ENCODE measurements around the gene ADAMTS12. TPM values are rescaled to one million over a fixed set of nuclear protein-coding genes. Genes with fewer than 3 reads are reported as not detected.

The ADAMTS12 gene
- total and polyA plus RNA-seq, 5 donors from 2014 or later, result not detected

DNA sequence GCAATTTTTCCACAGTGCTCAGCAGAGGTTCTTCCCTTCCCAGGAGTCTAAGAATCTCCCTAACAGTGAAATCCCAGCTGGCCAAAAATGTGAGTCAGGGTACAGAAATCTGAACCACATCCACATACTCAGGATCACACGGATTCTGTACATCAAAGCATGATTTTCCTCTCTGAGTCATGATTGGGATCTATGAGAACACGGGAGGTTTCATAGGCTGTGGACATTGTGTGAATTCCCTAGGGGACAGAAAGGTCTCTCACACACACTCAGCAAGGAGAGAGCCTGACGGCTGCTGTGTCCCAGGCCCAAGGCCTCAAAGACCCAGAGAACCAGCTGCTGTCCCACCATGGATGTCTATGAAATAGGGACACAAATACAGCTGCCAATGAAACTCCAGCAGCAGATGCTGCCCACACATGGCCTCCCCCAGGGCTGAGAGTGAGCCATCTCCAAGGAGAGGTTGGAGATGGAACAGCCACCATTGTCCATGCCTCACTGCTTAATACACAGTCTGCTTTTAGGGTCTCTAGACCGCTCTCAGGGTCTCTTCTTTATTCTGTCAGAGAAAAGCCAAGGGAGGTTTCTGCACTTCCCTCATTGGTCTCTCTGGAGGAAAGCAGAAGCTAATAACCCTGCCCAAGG, 102.7 kb downstream of the ADAMTS12 start:
- H3K4me1 Mint-ChIP-seq, result no peaks in the 10 kb centered on the region
- H3K4me3 ChIP-seq (ENCODE audit: low read depth, low read length), result no peak overlapping the region
- no peak overlapping the region for H3K27ac ChIP-seq (ENCODE audit: insufficient read depth, low read length, poor library complexity, severe bottlenecking)
- H3K9me3 Mint-ChIP-seq, result peaks cover 0 to 6% (median 1%) of the 10 kb centered on the region in 7 donors
- H3K27ac Mint-ChIP-seq, result no peak overlapping the region
- no peaks in the 10 kb centered on the region for H3K36me3 ChIP-seq (ENCODE audit: control insufficient read depth, insufficient read depth, low read length)
- no peaks in the 10 kb centered on the region for H3K9me3 ChIP-seq (ENCODE audit: control insufficient read depth in 2 of 2, low read length in 2 of 2)
- no peak for ATAC-seq (ENCODE audit: low read depth in 2 of 2)
- no peaks in the 10 kb centered on the region for H3K4me1 ChIP-seq (ENCODE audit: control insufficient read depth, insufficient read depth, low read length, poor library complexity, severe bottlenecking)
- H3K36me3 Mint-ChIP-seq, result no peaks in the 10 kb centered on the region
- no peak overlapping the region for H3K4me3 Mint-ChIP-seq
- DNase-seq, result no peak
- H3K27me3 Mint-ChIP-seq, result no peaks in the 10 kb centered on the region
- H3K27me3 ChIP-seq (ENCODE audit: control insufficient read depth, insufficient read depth, low read length), result no peaks in the 10 kb centered on the region

DNA sequence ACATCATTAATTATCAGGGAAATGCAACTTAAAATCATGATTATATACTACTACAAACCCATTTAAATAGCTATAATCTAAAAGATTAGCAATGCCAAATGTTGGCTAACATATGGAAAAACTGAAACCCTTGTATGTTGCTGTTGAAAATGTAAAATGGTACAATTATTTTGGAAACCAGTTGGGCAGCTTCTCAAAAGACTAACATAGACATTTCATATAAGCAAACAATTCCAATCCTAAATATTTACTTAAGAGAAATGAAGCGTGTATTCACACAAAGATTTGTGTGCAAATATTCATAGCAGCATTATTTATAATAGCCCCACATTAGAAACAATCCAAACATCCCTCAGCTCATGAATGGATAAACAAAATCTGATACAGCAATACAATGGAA, 106.2 kb downstream of the ADAMTS12 start:
- ATAC-seq (ENCODE audit: low read depth in 2 of 2) (no peak), DNase-seq (no peak)
- Mint-ChIP-seq H3K4me3 (no peak overlapping the region), H3K36me3 (no peaks in the 10 kb centered on the region), H3K4me1 (no peaks in the 10 kb centered on the region), H3K27me3 (no peaks in the 10 kb centered on the region), H3K9me3 (peaks cover 0 to 14% (median 1%) of the 10 kb centered on the region in 7 donors), H3K27ac (no peak overlapping the region)
- Histone ChIP-seq H3K9me3 (ENCODE audit: control insufficient read depth in 2 of 2, low read length in 2 of 2) (no peaks in the 10 kb centered on the region), H3K27me3 (ENCODE audit: control insufficient read depth, insufficient read depth, low read length) (no peaks in the 10 kb centered on the region), H3K4me3 (ENCODE audit: low read depth, low read length) (no peak overlapping the region), H3K36me3 (ENCODE audit: control insufficient read depth, insufficient read depth, low read length) (no peaks in the 10 kb centered on the region), H3K27ac (ENCODE audit: insufficient read depth, low read length, poor library complexity, severe bottlenecking) (no peak overlapping the region), H3K4me1 (ENCODE audit: control insufficient read depth, insufficient read depth, low read length, poor library complexity, severe bottlenecking) (no peaks in the 10 kb centered on the region)

DNA sequence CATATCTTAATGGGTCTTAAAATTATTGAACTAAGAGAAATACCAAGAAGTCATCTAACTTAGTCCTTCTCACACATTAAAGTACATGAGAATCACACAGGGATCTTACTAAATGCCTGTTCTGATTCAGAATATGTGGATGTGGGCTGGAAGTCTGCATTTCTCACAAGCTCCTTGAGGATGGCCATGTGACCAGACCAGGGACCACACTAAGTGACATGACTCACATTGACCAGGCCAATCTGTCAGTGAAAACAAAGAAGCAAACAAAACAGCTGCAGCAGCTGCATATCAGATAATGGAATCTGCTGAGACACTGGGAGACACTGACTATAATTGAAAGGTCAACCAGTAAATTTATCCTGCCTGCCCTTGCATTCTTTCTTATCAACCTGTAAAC, 110.5 kb downstream of the ADAMTS12 start:
- no peaks in the 10 kb centered on the region for H3K36me3 ChIP-seq (ENCODE audit: control insufficient read depth, insufficient read depth, low read length)
- H3K27ac ChIP-seq (ENCODE audit: insufficient read depth, low read length, poor library complexity, severe bottlenecking), result no peak overlapping the region
- no peak for ATAC-seq (ENCODE audit: low read depth in 2 of 2)
- Mint-ChIP-seq H3K27ac (no peak overlapping the region), H3K36me3 (no peaks in the 10 kb centered on the region), H3K27me3 (no peaks in the 10 kb centered on the region), H3K9me3 (peaks cover 0 to 14% (median 4%) of the 10 kb centered on the region in 7 donors), H3K4me1 (no peaks in the 10 kb centered on the region), H3K4me3 (no peak overlapping the region)
- no peaks in the 10 kb centered on the region for H3K27me3 ChIP-seq (ENCODE audit: control insufficient read depth, insufficient read depth, low read length)
- no peak overlapping the region for H3K4me3 ChIP-seq (ENCODE audit: low read depth, low read length)
- no peaks in the 10 kb centered on the region for H3K9me3 ChIP-seq (ENCODE audit: control insufficient read depth in 2 of 2, low read length in 2 of 2)
- no peak for DNase-seq
- no peaks in the 10 kb centered on the region for H3K4me1 ChIP-seq (ENCODE audit: control insufficient read depth, insufficient read depth, low read length, poor library complexity, severe bottlenecking)

DNA sequence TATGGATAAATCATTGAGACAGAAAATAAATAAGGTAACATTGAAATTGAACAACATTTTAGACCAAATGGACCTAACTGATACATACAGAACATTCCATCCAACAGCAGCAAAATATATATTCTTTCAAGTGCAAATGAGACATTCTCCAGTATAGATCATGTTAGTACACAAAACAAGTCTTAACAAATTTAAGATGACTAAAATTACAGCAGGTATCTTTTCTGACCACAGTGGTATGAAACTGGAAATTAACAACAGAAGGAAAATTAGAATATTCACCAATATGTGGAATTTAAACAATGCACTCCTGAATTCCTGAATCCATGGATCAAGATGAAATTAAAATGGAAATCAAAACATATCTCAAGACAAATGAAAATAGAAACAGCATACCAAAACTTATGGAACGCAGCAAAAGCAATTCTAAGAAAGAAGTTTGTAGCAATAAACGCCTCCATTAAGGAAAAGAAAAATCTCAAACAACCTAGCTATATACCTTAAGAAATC, 115.6 kb downstream of the ADAMTS12 start:
- Histone ChIP-seq H3K36me3 (ENCODE audit: control insufficient read depth, insufficient read depth, low read length) (no peaks in the 10 kb centered on the region), H3K4me3 (ENCODE audit: low read depth, low read length) (no peak overlapping the region), H3K27me3 (ENCODE audit: control insufficient read depth, insufficient read depth, low read length) (no peaks in the 10 kb centered on the region), H3K9me3 (ENCODE audit: control insufficient read depth in 2 of 2, low read length in 2 of 2) (no peaks in the 10 kb centered on the region), H3K27ac (ENCODE audit: insufficient read depth, low read length, poor library complexity, severe bottlenecking) (no peak overlapping the region), H3K4me1 (ENCODE audit: control insufficient read depth, insufficient read depth, low read length, poor library complexity, severe bottlenecking) (no peaks in the 10 kb centered on the region)
- H3K27me3 Mint-ChIP-seq, result peaks cover 4% of the 10 kb centered on the region
- H3K4me1 Mint-ChIP-seq, result no peaks in the 10 kb centered on the region
- ATAC-seq (ENCODE audit: low read depth in 2 of 2) (no peak), DNase-seq (no peak)
- no peak overlapping the region for H3K4me3 Mint-ChIP-seq
- H3K9me3 Mint-ChIP-seq, result peaks cover 0 to 4% (median 0%) of the 10 kb centered on the region in 7 donors
- no peak overlapping the region for H3K27ac Mint-ChIP-seq
- H3K36me3 Mint-ChIP-seq, result no peaks in the 10 kb centered on the region

DNA sequence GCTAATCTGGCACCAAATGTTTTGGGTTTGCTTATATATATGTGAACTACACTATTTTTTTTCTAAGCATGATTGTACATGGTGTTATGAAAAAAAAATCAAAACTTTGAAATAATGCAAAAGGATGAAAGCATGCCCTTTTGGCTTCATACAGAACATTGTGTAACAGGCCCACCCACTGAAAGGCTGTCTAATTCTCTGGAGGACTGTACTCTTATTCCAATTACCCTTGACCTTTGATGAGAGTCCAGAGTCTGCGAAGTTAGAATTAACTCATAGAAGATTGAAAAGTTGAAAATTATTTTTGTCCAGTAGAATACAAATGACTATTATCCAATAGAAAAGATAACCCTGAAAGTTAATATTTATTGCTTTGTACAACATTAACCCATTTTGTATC, 117.4 kb downstream of the ADAMTS12 start:
- Histone ChIP-seq H3K4me3 (ENCODE audit: low read depth, low read length) (no peak overlapping the region), H3K27ac (ENCODE audit: insufficient read depth, low read length, poor library complexity, severe bottlenecking) (no peak overlapping the region), H3K4me1 (ENCODE audit: control insufficient read depth, insufficient read depth, low read length, poor library complexity, severe bottlenecking) (no peaks in the 10 kb centered on the region), H3K36me3 (ENCODE audit: control insufficient read depth, insufficient read depth, low read length) (no peaks in the 10 kb centered on the region), H3K9me3 (ENCODE audit: control insufficient read depth in 2 of 2, low read length in 2 of 2) (no peaks in the 10 kb centered on the region), H3K27me3 (ENCODE audit: control insufficient read depth, insufficient read depth, low read length) (no peaks in the 10 kb centered on the region)
- no peak overlapping the region for H3K27ac Mint-ChIP-seq
- no peaks in the 10 kb centered on the region for H3K4me1 Mint-ChIP-seq
- no peak for ATAC-seq (ENCODE audit: low read depth in 2 of 2)
- DNase-seq, result no peak
- H3K4me3 Mint-ChIP-seq, result no peak overlapping the region
- peaks cover 8% of the 10 kb centered on the region for H3K27me3 Mint-ChIP-seq
- no peaks in the 10 kb centered on the region for H3K36me3 Mint-ChIP-seq
- peaks cover 0 to 4% (median 0%) of the 10 kb centered on the region in 7 donors for H3K9me3 Mint-ChIP-seq

DNA sequence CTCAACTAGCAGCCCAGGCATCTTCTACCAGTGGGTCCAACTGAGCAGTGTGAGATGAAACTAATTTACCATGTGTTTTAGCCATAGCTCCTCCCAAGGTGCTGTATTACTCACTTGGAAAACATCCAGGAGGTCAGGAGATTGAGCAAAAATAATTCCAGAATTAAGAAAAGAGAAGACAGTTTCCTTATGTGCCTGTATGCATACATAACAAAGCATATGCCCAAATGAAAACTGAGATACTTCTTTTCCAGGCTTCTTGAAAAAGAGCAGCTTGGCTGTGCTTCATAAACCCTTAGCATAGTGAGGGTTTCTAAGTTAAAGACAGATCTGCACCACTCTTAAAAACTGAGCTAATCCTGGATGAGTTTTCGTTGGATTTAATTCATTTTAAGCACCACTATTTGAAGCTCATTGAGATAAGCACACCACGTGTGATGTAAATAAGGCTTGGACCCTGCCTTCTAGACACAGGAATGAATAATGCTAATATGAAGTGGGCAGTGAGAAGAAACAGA, 119.4 kb downstream of the ADAMTS12 start:
- Mint-ChIP-seq H3K27me3 (peaks cover 8% of the 10 kb centered on the region), H3K4me3 (no peak overlapping the region), H3K27ac (no peak overlapping the region), H3K9me3 (peaks cover 0 to 3% (median 0%) of the 10 kb centered on the region in 7 donors), H3K4me1 (no peaks in the 10 kb centered on the region), H3K36me3 (no peaks in the 10 kb centered on the region)
- ATAC-seq (ENCODE audit: low read depth in 2 of 2), result no peak
- no peaks in the 10 kb centered on the region for H3K9me3 ChIP-seq (ENCODE audit: control insufficient read depth in 2 of 2, low read length in 2 of 2)
- no peak overlapping the region for H3K4me3 ChIP-seq (ENCODE audit: low read depth, low read length)
- DNase-seq, result no peak
- no peaks in the 10 kb centered on the region for H3K27me3 ChIP-seq (ENCODE audit: control insufficient read depth, insufficient read depth, low read length)
- no peak overlapping the region for H3K27ac ChIP-seq (ENCODE audit: insufficient read depth, low read length, poor library complexity, severe bottlenecking)
- H3K4me1 ChIP-seq (ENCODE audit: control insufficient read depth, insufficient read depth, low read length, poor library complexity, severe bottlenecking), result no peaks in the 10 kb centered on the region
- no peaks in the 10 kb centered on the region for H3K36me3 ChIP-seq (ENCODE audit: control insufficient read depth, insufficient read depth, low read length)

DNA sequence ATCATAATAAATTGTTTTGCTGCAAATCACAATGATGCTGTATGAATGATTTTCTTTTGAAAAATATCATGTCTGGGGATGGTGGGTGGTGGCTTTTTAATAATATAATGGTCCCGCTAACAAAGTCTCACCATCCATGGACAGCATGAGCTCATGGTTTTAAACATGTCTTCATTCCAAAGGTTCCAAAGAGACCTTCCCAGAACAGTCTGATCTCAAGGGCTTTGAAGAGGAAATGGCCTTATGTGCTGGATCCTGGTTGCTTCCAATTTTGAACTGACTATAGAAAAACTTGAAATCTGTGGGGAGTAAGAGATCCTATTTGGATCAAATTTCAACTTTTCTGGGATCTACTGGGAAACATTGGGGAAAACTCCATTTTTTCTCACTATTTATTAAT, 121.8 kb downstream of the ADAMTS12 start:
- no peak for ATAC-seq (ENCODE audit: low read depth in 2 of 2)
- no peaks in the 10 kb centered on the region for H3K9me3 Mint-ChIP-seq
- H3K27ac Mint-ChIP-seq, result no peak overlapping the region
- H3K27me3 Mint-ChIP-seq, result peaks cover 5% of the 10 kb centered on the region
- H3K4me3 Mint-ChIP-seq, result no peak overlapping the region
- Histone ChIP-seq H3K9me3 (ENCODE audit: control insufficient read depth in 2 of 2, low read length in 2 of 2) (no peaks in the 10 kb centered on the region), H3K27ac (ENCODE audit: insufficient read depth, low read length, poor library complexity, severe bottlenecking) (no peak overlapping the region), H3K4me3 (ENCODE audit: low read depth, low read length) (no peak overlapping the region), H3K4me1 (ENCODE audit: control insufficient read depth, insufficient read depth, low read length, poor library complexity, severe bottlenecking) (no peaks in the 10 kb centered on the region), H3K36me3 (ENCODE audit: control insufficient read depth, insufficient read depth, low read length) (no peaks in the 10 kb centered on the region), H3K27me3 (ENCODE audit: control insufficient read depth, insufficient read depth, low read length) (peaks cover 3% of the 10 kb centered on the region)
- DNase-seq, result no peak
- H3K4me1 Mint-ChIP-seq, result no peaks in the 10 kb centered on the region
- no peaks in the 10 kb centered on the region for H3K36me3 Mint-ChIP-seq

DNA sequence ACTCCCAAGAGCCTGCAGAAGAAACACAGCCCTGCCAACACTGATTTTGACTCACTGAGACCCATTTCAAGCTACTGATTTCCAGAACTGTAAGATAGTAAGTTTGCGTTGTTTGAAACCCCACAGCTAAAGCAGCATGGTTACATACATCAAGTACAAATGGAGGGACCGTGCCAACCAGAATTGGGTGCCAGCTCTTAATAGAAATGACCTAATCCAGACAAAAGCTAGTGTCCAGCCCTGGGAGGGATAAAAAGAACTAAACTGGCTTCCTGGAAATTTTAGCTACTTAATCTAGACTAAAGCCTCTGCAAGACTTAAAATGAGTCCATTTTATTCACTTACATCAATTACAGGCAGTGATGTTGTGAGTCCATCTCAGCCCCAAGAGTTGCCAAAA, 122.6 kb downstream of the ADAMTS12 start:
- no peak for ATAC-seq (ENCODE audit: low read depth in 2 of 2)
- H3K4me1 ChIP-seq (ENCODE audit: control insufficient read depth, insufficient read depth, low read length, poor library complexity, severe bottlenecking), result no peaks in the 10 kb centered on the region
- H3K4me3 Mint-ChIP-seq, result no peak overlapping the region

More for the DNA sequence above, 122.6 kb downstream of the ADAMTS12 start:
- no peaks in the 10 kb centered on the region for H3K9me3 ChIP-seq (ENCODE audit: control insufficient read depth in 2 of 2, low read length in 2 of 2)
- Mint-ChIP-seq H3K27ac (no peak overlapping the region), H3K27me3 (peaks cover 5% of the 10 kb centered on the region), H3K9me3 (no peaks in the 10 kb centered on the region), H3K36me3 (no peaks in the 10 kb centered on the region), H3K4me1 (no peaks in the 10 kb centered on the region)
- no peak for DNase-seq
- no peaks in the 10 kb centered on the region for H3K36me3 ChIP-seq (ENCODE audit: control insufficient read depth, insufficient read depth, low read length)
- peaks cover 3% of the 10 kb centered on the region for H3K27me3 ChIP-seq (ENCODE audit: control insufficient read depth, insufficient read depth, low read length)
- H3K4me3 ChIP-seq (ENCODE audit: low read depth, low read length), result no peak overlapping the region
- H3K27ac ChIP-seq (ENCODE audit: insufficient read depth, low read length, poor library complexity, severe bottlenecking), result no peak overlapping the region

Data from CD4-positive, CD25-positive, alpha-beta regulatory T cell (primary cell).